Progenitor cell of endocrine pancreas (in vitro differentiated cells): ENCODE data around the gene MEX3A. TPM values are rescaled to one million over a fixed set of nuclear protein-coding genes. Genes with fewer than 3 reads are reported as not detected.

Experiments used
- DNase-seq: peaks from one replicate; pipeline ENCODE4 v3.0.0; 2021; ENCODE audit warnings: low spot score; ENCODE audit not compliant: unreplicated experiment
- H3K27ac Mint-ChIP-seq: 2 replicates; pipeline ENCODE4 v1.8.0; 2021; ENCODE audit warnings: mild to moderate bottlenecking, moderate library complexity, mixed read lengths
- H3K27me3 Mint-ChIP-seq: 2 replicates; pipeline ENCODE4 v1.8.0; 2021; ENCODE audit warnings: mixed read lengths
- H3K36me3 Mint-ChIP-seq: 2 replicates; pipeline ENCODE4 v1.8.0; 2022; ENCODE audit warnings: mixed read lengths; ENCODE audit not compliant: insufficient read depth
- H3K4me1 Mint-ChIP-seq: 2 replicates; pipeline ENCODE4 v1.8.0; 2021; ENCODE audit warnings: low read depth, mixed read lengths
- H3K4me3 Mint-ChIP-seq: 2 replicates; pipeline ENCODE4 v1.8.0; 2021; ENCODE audit warnings: low read depth, mild to moderate bottlenecking, moderate library complexity, mixed read lengths
- H3K9me3 Mint-ChIP-seq: 2 replicates; pipeline ENCODE4 v1.8.0; 2021; ENCODE audit warnings: low read depth, mixed read lengths
- CTCF ChIP-seq: fragments of 200-600 bp; sonication (generic); IDR thresholded peaks from one replicate; pipeline ENCODE4 v1.5.0; 2021; ENCODE audit warnings: antibody characterized with exemption, mild to moderate bottlenecking; ENCODE audit not compliant: unreplicated experiment
- total RNA-seq: library from RNA; stranded (reverse); gene quantifications from 2 replicates; pipeline ENCODE4 v1.2.1, GENCODE V29; 2021

Gene MEX3A
- total RNA-seq, 1 donor from 2014 or later: 112 TPM

- H3K27me3 Mint-ChIP-seq: no peaks in the 10 kb centered on the region
- peak overlapping the region; percentile 63 for H3K27ac Mint-ChIP-seq
- no peaks in the 10 kb centered on the region for H3K9me3 Mint-ChIP-seq
- H3K4me1 Mint-ChIP-seq: peaks cover 62% of the 10 kb centered on the region
- H3K36me3 Mint-ChIP-seq: peaks cover 38% of the 10 kb centered on the region
- DNase-seq: no peak
- peak overlapping the region; percentile 99 for H3K4me3 Mint-ChIP-seq
- TF ChIP-seq CTCF: no peak
Measured at GRCh38 chr1:156077430-156077760, 4.9 kb downstream of the MEX3A start.

- H3K36me3 Mint-ChIP-seq: peaks cover 38% of the 10 kb centered on the region
- H3K4me1 Mint-ChIP-seq: peaks cover 62% of the 10 kb centered on the region
- H3K27me3 Mint-ChIP-seq: no peaks in the 10 kb centered on the region
- H3K9me3 Mint-ChIP-seq: no peaks in the 10 kb centered on the region
- peak overlapping the region; percentile 63 for H3K27ac Mint-ChIP-seq
- DNase-seq: no peak
- TF ChIP-seq CTCF: no peak
- H3K4me3 Mint-ChIP-seq: peak overlapping the region; percentile 99
Measured at GRCh38 chr1:156076609-156077429, 5.4 kb downstream of the MEX3A start.

DNA sequence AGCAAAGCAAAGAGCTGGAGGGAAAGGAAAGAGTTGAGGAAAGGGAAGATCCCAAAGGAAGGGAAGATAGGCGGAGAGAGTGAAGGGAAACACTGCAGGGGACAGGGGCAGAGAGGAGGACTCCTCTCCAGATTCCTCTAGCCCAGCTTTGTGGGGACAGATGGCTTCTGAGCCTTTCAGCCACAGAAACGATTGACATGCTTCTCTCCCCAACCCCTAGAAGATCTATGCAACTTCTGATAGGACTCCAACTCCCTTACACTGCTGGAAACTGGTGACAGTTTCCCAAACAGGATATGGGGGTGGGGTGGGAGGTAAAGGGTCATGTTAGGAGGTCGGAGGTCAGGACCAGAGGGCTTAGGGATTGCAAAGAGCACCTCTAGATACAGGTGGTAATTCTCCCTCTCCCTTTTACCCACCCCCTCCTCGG, 6.5 kb downstream of the MEX3A start:
- Mint-ChIP-seq H3K36me3 (peaks cover 38% of the 10 kb centered on the region), H3K27me3 (no peaks in the 10 kb centered on the region), H3K4me3 (no peak overlapping the region), H3K4me1 (peaks cover 62% of the 10 kb centered on the region), H3K27ac (peak overlapping the region; percentile 75), H3K9me3 (no peaks in the 10 kb centered on the region)
- TF ChIP-seq CTCF: no peak
- DNase-seq: no peak

DNA sequence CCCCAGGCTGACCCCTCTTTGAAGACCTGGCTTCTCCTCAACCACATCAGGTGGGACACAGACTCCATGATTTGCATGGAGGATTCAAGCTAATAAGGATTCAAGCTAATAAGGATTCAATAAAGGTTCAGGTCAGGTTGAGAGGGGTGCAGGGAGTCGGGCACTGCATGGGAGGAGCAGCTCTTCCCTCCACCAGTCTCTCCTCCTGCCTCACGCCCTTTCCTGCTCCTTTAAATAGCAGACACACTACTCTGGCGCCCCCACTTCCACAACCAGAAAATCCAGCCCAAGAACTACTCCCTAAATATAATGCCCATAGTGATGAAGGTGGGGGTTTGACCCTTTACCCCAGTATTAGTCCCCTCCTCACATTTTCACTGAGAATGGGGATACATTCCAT, 7.1 kb downstream of the MEX3A start:
- TF ChIP-seq CTCF: no peak
- H3K4me3 Mint-ChIP-seq: no peak overlapping the region
- peaks cover 38% of the 10 kb centered on the region for H3K36me3 Mint-ChIP-seq
- peaks cover 59% of the 10 kb centered on the region for H3K4me1 Mint-ChIP-seq
- DNase-seq: no peak
- H3K27me3 Mint-ChIP-seq: no peaks in the 10 kb centered on the region
- peak overlapping the region; percentile 75 for H3K27ac Mint-ChIP-seq
- H3K9me3 Mint-ChIP-seq: no peaks in the 10 kb centered on the region

DNA sequence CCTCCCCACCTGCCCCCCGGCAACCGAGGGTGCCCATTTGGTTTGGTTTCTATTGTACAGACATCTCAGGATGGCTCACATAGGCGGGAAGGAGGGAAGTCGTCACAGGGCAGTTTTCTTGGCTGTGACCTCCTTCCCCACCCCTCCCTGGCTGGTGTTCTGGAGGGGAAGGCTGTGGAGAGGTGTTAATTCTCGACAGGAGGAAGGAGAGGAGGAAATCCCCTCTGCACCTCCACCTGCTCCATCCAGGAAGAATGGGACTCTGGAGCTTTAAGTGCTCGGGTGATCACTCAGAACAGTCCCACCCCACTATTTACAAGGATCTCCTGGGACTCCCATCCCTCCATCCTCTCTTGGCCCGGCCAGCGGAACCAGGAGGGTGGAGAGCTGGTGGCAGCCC, 7.6 kb downstream of the MEX3A start:
- DNase-seq: no peak
- Mint-ChIP-seq H3K4me3 (no peak overlapping the region), H3K27me3 (no peaks in the 10 kb centered on the region), H3K4me1 (peaks cover 56% of the 10 kb centered on the region), H3K36me3 (peaks cover 35% of the 10 kb centered on the region), H3K9me3 (no peaks in the 10 kb centered on the region), H3K27ac (peak overlapping the region; percentile 0)
- no peak for TF ChIP-seq CTCF
